CD4-positive, alpha-beta T cell (primary cell): Measurements from ENCODE around the gene ANKS1B. TPM values are rescaled to one million over a fixed set of nuclear protein-coding genes. Genes with fewer than 3 reads are reported as not detected.

Experiments
- ATAC-seq: fragments of 200-7000 bp; cut with Tn5 transposase; one replicate; pipeline ENCODE4 v1.10.0; 2022; ENCODE audit warnings: mild to moderate bottlenecking; ENCODE audit not compliant: poor library complexity
- CTCF ChIA-PET: fragments of 350-600 bp; sonication (Branson Sonifier 250); formaldehyde crosslinking; loops from one replicate; lab custom pipeline; 2021; ENCODE audit warnings: antibody characterized with exemption, inconsistent platforms; lab: Charles Lee
- POLR2A ChIA-PET: fragments of 350-600 bp; sonication (Branson Sonifier 250); formaldehyde crosslinking; loops from one replicate; lab custom pipeline; 2021; ENCODE audit warnings: antibody characterized with exemption, inconsistent platforms; lab: Charles Lee
- DNase-seq, 14 experiments: peaks; one replicate each; pipeline ENCODE4 v3.0.0-alpha.2; 2013 to 2020; ENCODE audit warnings: mixed read lengths in 2 of 14
- H3K27ac ChIP-seq, 2 donors: one replicate each; pipeline versions ENCODE4 v1.5.1 to v1.7.0; 2013; ENCODE audit warnings: low read length in 2 of 2, low read depth in 1 of 2, mild to moderate bottlenecking in 1 of 2
- H3K27me3 ChIP-seq, 2 experiments: 1 replicate in 1 of 2; 2 replicates in 1 of 2; pipeline versions ENCODE4 v1.6.1 to v1.7.0; 2013; ENCODE audit warnings: low read length in 2 of 2, control low read depth in 1 of 2, mild to moderate bottlenecking in 1 of 2, moderate library complexity in 1 of 2; ENCODE audit not compliant: insufficient read depth in 2 of 2, control insufficient read depth in 1 of 2
- H3K36me3 ChIP-seq: one replicate; pipeline ENCODE4 v1.6.1; 2013; ENCODE audit warnings: low read length, control low read depth; ENCODE audit not compliant: insufficient read depth
- H3K4me1 ChIP-seq: one replicate; pipeline ENCODE4 v1.6.1; 2013; ENCODE audit warnings: low read length, control low read depth; ENCODE audit not compliant: insufficient read depth
- H3K4me3 ChIP-seq: one replicate; pipeline ENCODE4 v1.5.1; 2013; ENCODE audit warnings: mild to moderate bottlenecking, low read length, moderate library complexity
- H3K9me3 ChIP-seq, 2 experiments: 1 replicate in 1 of 2; 2 replicates in 1 of 2; pipeline versions ENCODE4 v1.6.1 to v1.7.0; 2013; ENCODE audit warnings: low read length in 2 of 2, mild to moderate bottlenecking in 2 of 2, control low read depth in 1 of 2, moderate library complexity in 1 of 2; ENCODE audit not compliant: control insufficient read depth in 1 of 2, insufficient read depth in 1 of 2
- H3K27ac Mint-ChIP-seq: one replicate; pipeline ENCODE4 v1.8.0; 2020; ENCODE audit warnings: mixed read lengths
- H3K27me3 Mint-ChIP-seq: one replicate; pipeline ENCODE4 v1.8.0; 2021; ENCODE audit warnings: mixed read lengths
- H3K36me3 Mint-ChIP-seq: one replicate; pipeline ENCODE4 v1.8.0; 2021; ENCODE audit warnings: low read depth, mixed read lengths
- H3K4me1 Mint-ChIP-seq: one replicate; pipeline ENCODE4 v1.8.0; 2021; ENCODE audit warnings: low read depth, mixed read lengths
- H3K4me3 Mint-ChIP-seq: one replicate; pipeline ENCODE4 v1.8.0; 2020; ENCODE audit warnings: mild to moderate bottlenecking, mixed read lengths
- H3K9me3 Mint-ChIP-seq: one replicate; pipeline ENCODE4 v1.8.0; 2020; ENCODE audit warnings: mixed read lengths
- intact Hi-C, 2 experiments: fragments of 100-400 bp; cut with DNase I in 1 of 2; cut with micrococcal nuclease in 1 of 2; formaldehyde crosslinking; loops; one replicate each; pipeline versions ENCODE4 v1.15.1 to v1.9.0; 2023 to 2025; cut with DNase I, micrococcal nuclease
- total RNA-seq, 174 experiments: library from RNA in 2 of 174; stranded (reverse) in 2 of 174; gene quantifications; one replicate each; pipeline ENCODE4 v1.2.3 and lab custom pipeline; 2021 to 2026
- TF ChIP-seq, protein P1 (sequence below): fragments of 200-600 bp; IDR thresholded peaks from one replicate; pipeline ENCODE4 v1.8.0; 2022; ENCODE audit warnings: antibody characterized with exemption, mild to moderate bottlenecking

The ANKS1B gene
- total RNA-seq, 2 experiments from 2014 or later: 0.16 to 1.1 TPM

DNA sequence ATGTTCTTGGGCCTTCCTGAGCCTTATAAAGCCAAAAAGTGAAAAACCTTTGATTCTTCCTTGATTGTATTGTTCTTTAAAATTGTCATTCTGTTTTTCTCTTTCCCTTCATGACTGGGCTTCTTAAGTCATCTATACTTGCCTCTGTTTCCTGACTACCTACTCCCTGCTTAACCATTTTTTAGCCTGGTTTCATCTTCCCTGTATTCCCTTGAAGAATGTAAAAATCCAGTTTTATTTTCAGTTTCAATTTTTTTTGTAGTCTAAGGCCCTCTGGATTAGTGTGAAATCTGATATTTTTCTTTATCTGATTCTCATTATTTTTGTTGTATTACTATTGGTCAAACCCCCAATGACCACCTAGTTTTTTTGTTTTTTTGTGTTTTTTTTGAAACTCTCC, 1293.4 kb downstream of the ANKS1B start:
- Mint-ChIP-seq H3K4me3 (no peak overlapping the region), H3K4me1 (no peaks in the 10 kb centered on the region), H3K9me3 (no peaks in the 10 kb centered on the region), H3K27ac (no peak overlapping the region), H3K36me3 (peaks cover 92% of the 10 kb centered on the region), H3K27me3 (no peaks in the 10 kb centered on the region)
- Histone ChIP-seq H3K4me3 (no peak overlapping the region), H3K4me1 (no peaks in the 10 kb centered on the region), H3K36me3 (peaks cover 43% of the 10 kb centered on the region), H3K27me3 (no peaks in the 10 kb centered on the region), H3K9me3 (no peaks in the 10 kb centered on the region), H3K27ac (no peak overlapping the region)
- TF ChIP-seq, protein P1, sequence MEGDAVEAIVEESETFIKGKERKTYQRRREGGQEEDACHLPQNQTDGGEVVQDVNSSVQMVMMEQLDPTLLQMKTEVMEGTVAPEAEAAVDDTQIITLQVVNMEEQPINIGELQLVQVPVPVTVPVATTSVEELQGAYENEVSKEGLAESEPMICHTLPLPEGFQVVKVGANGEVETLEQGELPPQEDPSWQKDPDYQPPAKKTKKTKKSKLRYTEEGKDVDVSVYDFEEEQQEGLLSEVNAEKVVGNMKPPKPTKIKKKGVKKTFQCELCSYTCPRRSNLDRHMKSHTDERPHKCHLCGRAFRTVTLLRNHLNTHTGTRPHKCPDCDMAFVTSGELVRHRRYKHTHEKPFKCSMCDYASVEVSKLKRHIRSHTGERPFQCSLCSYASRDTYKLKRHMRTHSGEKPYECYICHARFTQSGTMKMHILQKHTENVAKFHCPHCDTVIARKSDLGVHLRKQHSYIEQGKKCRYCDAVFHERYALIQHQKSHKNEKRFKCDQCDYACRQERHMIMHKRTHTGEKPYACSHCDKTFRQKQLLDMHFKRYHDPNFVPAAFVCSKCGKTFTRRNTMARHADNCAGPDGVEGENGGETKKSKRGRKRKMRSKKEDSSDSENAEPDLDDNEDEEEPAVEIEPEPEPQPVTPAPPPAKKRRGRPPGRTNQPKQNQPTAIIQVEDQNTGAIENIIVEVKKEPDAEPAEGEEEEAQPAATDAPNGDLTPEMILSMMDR: no peak
- ATAC-seq: no peak
- ChIA-PET CTCF (no interaction called here), POLR2A (interaction anchor here (0.7 kb wide), 1 partner anchor 24 kb away, joined by 4 read pairs; no protein-coding TSS in a partner anchor)
- DNase-seq: no peak
- intact Hi-C loops: no loop called here

DNA sequence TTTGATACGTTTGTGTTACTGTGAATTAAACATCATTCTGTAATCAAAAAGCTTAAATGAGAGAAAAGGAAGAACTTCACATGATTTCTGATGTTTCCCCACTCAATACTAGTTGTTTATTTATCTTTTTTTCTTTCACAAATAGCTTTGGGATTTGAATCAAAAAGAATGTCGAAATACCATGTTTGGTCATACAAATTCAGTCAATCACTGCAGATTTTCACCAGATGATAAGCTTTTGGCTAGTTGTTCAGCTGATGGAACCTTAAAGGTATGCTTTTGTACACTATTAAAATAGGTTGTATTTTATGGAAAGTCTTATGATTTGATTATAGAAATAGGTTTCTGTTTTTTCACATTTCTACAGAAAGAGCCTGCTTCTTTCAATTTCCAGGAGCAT, 1298.1 kb downstream of the ANKS1B start:
- no peaks in the 10 kb centered on the region for H3K27me3 ChIP-seq
- no peak overlapping the region for H3K27ac ChIP-seq
- Mint-ChIP-seq H3K9me3 (no peaks in the 10 kb centered on the region), H3K27me3 (no peaks in the 10 kb centered on the region), H3K4me1 (no peaks in the 10 kb centered on the region), H3K36me3 (peaks cover 93% of the 10 kb centered on the region), H3K27ac (no peak overlapping the region), H3K4me3 (no peak overlapping the region)
- no peak overlapping the region for H3K4me3 ChIP-seq
- H3K36me3 ChIP-seq: peaks cover 68% of the 10 kb centered on the region
- TF ChIP-seq, protein P1: no peak
- POLR2A ChIA-PET: no interaction called here
- DNase-seq (no peak), ATAC-seq (no peak)
- intact Hi-C loops: no loop called here
- no peaks in the 10 kb centered on the region for H3K9me3 ChIP-seq
- no peaks in the 10 kb centered on the region for H3K4me1 ChIP-seq
- CTCF ChIA-PET: interaction anchor here (0.6 kb wide), 1 partner anchor 115 kb away, joined by 3 read pairs; no protein-coding TSS in a partner anchor

Other genes with a start within 250 kb of the ANKS1B start
- gene BLTP3B, start 157.9 kb upstream of the ANKS1B start, total RNA-seq: 10 to 100 TPM; 23.0 to 23.4 TPM
- 10 to 100 TPM; 21.3 to 21.8 TPM for gene ACTR6, start 215.9 kb upstream of the ANKS1B start, total RNA-seq